SKM-1 treated with dmso at 0.1 percent for 144 hours (cell line): Measurements from ENCODE around the gene ERRFI1.

Source experiments
- DNase-seq: peaks from one replicate; lab custom pipeline; 2025; ENCODE audit not compliant: unreplicated experiment; lab: John Stamatoyannopoulos, UW

The ERRFI1 gene

DNA sequence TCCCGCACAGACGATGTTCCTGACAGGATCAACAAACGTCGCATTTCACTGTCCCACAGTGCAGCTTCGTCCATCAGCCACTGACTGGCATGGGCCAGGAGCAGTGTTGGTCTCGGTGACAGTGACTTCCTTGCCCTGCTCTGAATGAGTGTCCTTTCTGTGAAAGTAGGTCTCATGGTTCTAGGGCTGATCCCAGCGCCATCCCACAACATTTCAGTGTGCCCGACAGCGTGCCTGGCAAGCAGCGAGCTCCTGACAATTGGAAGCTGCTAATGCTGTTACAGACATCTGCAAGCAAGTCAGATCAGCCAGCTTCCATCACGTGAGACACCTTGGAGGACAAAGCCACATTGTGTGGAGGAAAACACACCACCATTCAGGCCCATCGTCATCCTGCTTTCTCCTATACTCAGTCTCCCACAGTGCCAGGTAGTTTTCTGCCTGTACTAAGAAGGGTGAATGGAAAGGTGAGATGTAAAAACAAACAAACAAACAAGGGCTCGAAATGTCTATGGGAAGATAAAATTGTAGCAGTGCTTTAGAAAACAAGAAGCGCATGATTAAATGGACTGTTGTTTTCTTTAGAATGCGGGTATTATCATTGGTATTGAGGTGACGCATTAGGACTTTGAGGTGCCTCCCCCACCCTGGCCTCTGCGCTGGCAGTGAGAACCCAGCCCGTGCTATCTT is 21.9 kb downstream of the ERRFI1 start:
- no peak for DNase-seq

DNA sequence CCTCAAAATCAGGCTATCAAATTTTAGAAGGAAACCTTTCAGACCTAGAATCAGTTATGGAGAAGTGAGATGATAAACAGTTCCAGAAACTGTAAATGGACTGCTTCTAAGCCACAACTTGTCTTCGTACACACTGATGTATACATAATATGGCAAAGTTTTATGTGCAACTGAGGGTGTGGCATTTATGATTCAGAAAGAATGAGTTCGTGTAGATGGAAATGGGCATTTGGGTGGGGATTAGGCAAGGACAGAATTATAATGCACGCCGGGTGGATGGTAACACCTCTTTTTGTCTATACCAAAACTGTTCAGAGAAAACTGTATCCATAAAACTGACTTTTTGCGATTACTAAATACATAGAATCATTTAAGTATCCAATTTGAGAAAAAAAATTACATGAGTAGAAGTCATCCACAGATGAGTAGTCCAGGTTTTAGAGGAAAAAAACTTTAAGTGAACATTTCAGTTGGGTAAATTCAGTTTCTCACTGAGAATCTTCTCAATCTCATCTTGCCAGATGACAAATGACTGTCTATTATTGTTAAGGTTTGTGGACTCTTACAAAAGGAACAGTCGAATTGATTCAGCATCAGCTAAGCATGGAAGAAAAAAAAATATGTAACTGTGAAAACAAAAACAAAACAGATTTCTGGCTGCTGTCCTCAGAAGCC is 22.5 kb downstream of the ERRFI1 start:
- no peak for DNase-seq

DNA sequence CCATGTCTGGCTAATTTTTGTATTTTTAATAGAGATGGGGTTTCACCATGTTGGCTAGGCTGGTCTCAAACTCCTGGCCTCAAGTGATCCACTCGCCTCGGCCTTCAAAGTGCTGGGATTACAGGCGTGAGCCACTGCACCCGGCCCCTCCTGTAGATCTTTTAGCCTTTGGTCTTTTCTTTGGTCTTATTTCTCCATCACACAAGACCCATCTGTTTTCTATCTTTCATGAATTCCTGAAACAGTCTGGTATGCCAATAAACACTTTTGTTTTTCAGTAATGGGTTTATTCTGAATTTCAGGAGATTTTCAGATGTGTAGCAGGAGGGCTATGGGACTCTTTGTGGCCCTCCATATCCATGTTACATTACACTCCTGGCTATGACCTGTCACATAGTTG is 23.2 kb downstream of the ERRFI1 start:
- DNase-seq, result no peak

DNA sequence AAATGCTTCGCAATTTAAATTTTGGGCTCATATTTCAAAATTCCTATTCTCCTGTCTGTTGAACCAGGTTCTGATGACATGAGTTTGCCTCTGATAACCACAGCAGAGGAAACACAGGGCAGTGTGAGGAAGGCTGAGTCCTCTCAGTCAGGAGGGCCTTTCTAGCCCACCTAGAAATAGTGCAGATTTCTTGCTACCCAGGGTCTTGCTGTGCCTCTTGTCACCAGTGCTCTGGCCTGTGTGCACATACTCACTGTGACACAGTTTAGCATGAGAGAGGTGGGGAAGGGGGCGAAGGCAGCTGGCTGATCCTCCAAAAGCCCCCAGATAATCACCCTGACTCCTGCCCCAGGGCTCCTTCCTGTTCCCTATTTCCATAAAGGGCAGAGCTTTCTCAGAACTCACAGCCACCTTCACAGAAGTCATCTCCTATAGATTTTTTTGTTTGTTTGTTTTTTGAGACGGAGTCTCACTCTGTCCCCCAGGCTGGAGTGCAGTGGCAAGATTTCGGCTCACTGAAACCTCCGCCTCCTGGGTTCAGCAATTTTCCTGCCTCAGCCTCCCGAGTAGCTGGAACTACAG is 23.7 kb downstream of the ERRFI1 start:
- DNase-seq, result no peak

DNA sequence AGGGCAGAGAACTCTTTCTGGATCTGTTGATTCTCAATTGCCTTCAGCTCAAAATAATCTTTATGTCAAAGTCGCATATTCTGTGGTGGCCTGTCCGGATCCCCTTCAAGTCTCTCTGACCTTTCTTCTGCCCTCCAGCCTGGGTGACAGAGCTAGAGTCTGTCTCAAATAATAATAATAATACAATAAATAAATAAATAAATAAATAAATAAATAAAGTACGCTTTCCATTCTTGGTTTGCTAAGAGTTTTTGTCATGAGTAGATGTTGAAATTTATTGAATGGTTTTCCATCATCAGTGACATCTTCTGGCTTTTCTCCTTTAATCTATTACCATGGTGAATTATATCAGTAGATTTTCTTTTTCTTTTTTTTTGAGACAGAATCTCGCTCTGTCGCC is 30.7 kb downstream of the ERRFI1 start:
- DNase-seq, result no peak

DNA sequence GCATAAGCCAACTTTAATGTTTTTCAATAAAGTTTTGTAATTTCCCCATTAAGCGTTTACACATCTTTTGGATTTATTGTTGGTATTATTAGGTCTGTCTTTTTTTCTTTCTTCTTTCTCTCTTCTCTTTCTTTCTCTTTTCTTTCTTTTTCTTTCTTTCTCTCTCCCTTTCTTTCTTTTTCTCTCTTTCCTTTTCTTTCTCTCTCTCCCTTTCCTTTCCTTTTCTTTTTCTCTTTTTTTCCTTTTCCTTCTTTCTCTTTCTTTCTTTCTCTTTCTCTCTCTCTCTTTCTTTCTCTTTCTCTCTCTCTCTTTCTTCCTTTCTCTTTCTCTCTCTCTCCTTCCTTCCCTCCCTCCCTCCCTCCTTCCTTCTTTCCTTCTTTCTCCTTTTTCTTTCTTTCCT is 31.3 kb downstream of the ERRFI1 start:
- no peak for DNase-seq

DNA sequence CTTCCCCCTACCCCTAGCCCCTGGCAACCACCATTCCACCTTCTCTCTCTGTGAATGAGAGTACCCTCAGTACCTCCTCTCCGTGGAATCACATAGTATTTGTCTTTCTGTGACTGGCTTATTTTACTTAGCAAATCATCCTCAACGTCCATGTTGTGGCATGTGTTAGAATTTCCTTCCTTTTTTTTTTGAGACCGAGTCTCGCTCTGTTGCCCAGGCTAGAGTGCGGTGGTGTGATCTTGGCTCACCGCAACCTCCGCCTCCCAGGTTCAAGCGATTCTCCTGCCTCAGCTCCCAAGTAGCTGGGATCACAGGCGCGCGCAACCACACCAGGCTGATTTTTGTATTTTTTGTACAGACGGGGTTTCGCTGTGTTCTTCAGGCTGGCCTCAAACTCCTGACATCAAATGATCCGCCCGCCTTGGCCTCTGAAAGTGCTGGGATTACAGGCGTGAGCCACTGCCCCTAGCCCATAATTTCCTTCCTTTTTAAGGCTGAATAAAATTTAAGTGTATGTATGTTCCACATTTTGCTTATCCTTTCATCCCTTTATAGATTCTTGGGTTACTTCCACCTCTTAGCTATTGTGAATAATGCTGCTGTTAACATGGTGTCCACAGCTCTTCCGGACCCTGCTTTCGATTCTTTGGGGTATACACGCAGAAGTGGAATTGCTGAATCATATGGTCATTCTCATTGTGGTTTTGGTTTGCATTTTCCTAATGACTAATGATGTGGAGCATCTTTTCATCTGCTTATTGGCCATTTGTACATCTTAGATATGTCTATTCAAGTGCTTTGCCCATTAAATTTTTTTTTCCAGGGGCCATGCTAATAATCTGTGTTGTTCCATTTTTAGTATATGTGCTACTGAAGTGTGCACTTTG is 32.3 kb downstream of the ERRFI1 start:
- no peak for DNase-seq

DNA sequence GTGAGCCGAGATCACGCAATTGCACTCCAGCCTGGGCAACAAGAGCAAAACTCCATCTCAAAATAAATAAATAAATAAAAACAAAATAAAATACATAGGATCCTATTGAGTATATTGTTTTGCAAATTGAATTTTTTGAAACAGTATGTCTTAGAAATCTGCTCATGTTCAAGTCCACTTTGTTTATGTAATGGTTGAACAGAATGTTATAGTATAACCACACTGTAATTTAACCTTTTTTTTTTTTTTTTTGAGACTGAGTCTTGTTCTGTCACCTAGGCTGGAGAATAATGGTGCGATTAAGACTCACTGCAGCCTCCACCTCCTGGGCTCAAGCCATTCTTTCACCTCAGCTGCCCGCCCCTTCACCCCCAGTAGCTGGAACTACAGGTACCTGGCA is 33.2 kb downstream of the ERRFI1 start:
- DNase-seq, result no peak

DNA sequence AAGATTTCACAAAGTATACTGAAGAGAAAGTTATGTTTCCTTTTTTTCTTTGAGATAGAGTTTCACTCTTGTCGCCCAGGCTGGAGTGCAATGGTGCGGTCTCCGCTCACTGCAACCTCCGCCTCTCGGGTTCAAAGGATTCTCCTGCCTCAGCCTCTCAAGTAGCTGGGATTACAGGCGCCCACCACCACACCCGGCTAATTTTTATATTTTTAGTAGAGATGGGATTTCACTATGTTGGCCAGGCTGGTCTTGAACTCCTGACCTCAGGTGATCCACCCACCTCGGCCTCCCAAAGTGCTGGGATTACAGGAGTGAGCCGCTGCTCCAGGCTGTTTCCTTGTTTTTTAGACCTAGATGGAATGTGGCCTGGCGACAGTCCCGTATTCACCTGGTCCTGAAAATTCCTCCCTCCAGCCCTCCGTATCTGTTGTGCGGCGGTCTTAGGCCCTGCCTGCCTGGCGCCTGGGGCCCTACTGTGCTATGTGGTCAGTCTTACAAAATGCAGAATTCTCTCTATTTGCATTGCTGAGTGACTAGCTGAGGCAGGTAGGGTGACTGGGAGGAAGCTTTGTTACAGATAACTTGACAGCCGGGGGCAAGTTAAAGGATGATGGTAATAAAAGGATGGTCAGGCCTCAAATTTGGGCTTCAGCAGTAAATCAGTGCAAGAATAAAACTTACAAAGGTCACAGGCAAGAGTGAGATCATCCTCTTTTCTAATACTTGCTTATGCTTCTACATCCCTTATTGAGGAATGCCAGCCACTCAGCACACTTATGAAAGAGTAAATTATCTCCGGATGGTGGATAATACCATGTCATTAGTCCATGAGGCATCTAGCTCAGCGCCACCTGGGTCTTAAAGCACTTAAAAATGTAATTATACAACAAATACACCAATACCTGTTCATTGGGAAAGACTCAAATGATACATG is 34.3 kb downstream of the ERRFI1 start:
- DNase-seq, result no peak

DNA sequence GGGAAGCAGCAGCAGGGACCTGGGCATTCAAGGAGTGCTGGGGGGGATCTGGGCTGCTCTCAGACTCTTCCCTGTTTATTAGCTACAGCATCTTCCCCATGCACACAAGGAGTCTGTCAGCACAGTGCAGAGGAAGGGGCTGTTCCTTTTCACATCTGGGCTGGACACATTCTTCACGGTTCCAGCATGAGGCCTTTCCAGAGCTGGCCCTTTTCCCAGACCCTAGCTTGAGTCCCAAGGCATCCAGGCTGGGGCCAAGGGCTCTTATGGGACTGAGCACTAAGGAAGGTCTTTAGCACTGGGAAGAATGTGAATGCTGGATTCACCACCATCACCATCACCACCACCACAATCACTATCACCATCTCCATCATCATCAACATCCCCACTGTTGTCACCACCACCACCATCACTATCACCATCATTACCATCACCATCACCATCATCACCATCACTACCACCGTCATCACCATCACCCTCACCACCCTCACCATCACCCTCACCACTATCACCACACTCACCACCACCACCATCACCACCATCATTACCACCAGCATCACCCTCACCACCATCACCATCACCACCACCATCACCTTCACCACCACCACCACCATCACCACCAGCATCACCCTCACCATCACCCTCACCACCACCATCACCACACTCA is 36.2 kb downstream of the ERRFI1 start:
- DNase-seq, result no peak

DNA sequence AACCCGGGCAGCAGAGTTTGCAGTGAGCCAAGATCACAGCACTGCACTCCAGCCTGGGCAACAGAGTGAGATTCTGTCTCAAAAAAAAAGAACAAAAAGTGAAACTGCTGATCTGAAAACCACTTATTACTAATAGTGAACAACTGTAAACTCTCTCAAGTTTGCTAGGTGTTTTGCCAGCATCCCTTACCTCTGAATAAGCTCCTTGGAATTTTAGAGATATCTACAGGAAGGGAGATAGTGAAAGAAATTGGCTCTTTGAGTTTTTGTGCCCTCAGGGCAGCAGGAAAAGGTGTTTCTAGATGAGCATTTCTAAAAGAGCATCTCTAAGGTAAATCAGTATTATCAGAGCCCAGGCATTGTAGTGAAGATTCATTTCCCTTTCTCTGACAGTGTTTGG is 37.5 kb downstream of the ERRFI1 start:
- DNase-seq, result no peak

DNA sequence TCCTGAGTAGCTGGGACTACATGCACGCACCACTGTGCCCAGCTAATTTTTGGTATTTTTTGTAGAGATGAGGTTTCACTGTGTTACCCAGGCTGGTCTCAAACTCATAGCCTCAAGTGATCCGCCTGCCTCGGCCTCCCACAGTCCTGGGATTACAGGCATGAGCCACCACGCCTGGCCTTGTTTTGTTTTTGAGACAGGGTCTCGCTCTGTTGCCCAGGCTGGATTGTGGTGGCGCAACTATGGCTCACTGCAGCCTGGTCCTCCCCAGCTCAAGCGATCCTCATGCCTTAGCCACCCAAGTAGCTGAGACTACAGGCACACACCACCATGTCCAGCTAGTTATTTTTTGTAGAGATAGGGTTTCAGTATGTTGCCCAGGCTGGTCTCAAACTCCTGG is 38.6 kb downstream of the ERRFI1 start:
- no peak for DNase-seq

DNA sequence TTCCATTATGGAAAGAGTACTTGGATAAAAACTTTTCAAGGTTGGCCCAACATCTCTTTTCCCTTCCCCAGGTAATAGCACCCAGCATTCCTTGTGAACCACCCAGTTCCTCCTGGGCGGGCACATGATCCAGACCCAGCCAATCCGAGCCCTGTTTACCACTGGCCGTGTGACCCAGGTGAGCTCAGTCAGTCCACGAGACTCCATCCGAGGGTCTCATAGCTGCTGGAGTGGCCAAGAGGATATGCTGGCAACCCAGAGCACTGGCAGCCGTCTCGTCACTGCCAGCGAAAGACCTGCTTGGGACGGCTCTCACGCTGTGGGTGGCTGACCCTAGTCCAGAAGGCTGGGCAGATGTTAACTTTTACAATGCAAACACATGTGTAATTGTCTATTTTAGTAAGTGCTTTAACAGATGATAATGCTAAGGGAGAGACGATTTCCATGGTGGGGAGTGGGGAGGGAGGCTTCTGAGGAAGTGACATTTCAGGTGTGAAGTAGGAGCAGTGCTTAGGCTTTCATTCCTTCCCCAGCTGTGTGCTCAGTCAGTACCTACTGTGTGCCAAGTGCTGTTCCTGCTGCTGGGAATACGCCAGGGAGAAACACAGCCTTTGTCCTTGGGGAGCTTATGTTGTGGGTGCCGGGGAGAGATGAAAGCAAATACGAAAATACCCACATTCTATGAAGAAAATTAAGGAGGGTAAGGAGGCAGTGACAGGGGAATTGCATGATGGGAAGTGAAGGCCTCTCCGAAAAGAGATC is 40.1 kb downstream of the ERRFI1 start:
- no peak for DNase-seq

DNA sequence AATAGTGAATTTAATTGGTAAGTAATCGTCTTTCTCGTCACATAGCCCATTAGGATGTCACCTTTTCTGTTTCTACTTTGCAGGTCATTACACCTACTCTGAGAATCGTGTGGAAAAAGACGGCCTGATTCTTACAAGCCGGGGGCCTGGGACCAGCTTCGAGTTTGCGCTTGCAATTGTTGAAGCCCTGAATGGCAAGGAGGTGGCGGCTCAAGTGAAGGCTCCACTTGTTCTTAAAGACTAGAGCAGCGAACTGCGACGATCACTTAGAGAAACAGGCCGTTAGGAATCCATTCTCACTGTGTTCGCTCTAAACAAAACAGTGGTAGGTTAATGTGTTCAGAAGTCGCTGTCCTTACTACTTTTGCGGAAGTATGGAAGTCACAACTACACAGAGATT is 41.3 kb downstream of the ERRFI1 start:
- no peak for DNase-seq

DNA sequence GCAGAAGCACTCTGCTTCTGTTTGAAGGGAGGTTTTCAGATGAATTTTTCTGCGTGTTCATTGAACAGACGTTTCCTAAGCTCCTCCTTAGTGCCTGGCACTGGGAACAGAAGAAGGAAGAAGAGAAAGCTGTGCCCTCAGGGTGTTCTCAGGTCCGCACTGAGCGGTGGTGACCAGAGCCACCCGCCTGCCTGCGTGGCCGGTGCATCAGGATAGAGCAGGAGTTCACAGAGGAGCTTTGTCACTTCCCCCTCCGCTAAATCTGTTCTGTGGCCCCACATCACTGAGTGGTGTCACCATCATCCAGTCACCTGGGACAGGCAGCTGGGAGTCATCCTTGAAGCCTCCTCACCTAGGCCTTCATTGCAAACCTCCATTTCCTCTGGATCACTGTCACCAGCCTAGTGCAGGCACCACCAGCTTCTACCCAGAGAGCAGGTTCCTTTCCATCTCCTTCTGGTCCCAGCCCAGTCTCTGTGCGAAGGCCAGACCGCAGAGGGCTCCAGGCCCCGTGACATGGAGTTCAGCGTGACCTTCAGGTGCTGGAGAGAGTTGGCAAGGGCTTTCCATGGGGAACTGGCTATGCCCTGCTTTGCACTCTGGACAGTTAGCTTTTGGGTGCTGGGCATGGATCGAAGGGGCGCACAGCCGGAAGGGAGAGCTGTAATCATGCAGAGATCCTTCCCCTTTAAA is 42.9 kb downstream of the ERRFI1 start:
- no peak for DNase-seq

DNA sequence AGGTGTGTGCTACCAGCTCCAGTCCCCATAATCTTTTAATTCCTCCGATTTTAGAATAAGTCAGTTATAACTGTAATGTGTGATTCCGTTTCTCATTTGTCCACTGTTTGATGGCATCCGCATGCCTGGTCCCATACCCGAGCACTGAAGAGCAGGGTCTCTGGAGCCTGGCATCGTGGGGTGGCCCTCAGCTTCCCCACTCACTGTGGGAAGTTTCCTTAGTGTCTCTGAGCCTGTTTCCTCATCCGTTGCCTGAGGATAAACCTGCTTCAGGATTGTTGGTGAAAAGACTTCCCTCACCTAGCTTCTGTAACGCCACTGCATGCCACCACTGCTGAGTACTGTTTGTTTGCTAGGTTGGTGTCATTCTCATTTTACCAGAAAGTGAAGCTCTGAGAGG is 45.1 kb downstream of the ERRFI1 start:
- DNase-seq, result no peak

DNA sequence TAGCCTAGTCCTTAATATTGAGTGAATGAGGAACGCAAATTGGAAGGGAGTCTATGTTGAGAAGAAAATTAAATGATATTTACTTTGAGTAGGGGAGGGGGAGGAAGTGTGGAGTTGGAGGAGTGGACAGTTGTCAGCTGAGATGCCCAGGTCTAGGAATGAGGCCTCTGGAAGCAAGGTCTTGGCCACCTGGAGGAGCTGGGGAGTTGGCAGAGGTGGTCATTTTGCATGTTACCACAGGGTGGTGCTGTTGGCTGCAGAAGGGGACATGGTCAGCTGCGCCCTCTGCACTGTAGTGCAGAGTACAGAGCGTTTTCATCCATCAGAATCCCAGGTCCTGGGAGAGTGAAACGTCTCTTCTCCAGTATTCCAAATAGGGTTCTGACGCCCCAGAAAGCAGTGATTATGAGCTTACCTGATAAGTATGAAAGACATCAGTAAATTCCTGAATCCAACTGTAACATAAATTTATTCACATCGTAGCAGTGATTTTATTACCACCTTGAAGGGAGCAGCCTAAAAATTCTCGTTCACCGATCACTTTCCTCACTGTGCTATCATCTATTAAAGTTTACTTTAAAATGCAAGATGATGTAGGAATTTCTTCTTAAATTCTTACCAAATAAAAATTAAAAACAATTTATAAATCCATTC is 50.8 kb downstream of the ERRFI1 start:
- DNase-seq, result peak; percentile 51

DNA sequence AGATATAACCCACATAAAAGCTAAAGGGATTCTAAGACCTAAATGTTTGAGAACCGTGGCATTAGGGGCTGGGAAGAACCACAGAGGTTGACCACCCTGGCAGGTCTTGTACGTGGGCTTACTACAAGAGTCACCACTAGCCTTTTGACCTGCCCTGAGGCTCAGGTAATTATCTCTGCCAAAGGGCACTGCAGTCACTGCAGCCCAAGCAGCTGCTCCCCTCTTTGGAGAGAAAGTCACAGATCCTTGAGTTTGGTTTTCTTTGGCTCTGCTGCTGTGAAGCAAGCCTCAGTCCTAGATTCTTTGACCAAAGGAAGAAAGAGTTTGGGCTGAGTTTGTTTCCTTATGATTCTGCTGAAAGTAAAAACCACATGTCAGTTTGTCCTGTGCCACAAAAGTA is 53.0 kb downstream of the ERRFI1 start:
- no peak for DNase-seq
